NCI-H1092 treated with DMSO at 0.1 percent for 48 hours (cell line): ENCODE results near the gene CTDSPL.
A peak's percentile ranks its signal among the peaks of the same experiment; 100 is the strongest.

Experiments used
- DNase-seq: peaks from one replicate; lab custom pipeline; 2025; lab: John Stamatoyannopoulos, UW

Gene CTDSPL

GRCh38 chr3:37853691-37854413, 7.8 kb upstream of the CTDSPL start:
- DNase-seq = no peak

- DNase-seq = peak; percentile 63
Observed at GRCh38 chr3:37855363-37855970, 6.2 kb upstream of the CTDSPL start.

- DNase-seq = no peak
Observed at GRCh38 chr3:37856381-37856780, 5.3 kb upstream of the CTDSPL start.

DNA sequence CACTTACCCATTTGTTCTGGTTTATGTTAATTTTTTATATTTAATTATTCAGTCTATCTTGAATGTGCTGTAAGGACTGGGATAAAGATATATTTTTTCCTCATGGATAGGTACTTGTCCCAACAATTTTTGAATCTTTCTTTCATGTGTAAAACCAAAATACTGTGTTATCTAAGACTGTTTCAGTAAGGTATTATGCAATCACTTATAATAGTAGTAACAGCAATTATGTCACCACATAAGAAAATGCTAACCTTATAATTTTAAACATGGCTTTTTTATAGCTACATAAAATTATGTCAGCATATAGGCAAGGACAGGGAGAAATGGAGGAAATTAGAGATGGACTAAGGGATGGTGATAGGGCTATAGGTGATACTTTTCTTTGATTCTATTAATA, 2.9 kb upstream of the CTDSPL start:
- no peak for DNase-seq

DNA sequence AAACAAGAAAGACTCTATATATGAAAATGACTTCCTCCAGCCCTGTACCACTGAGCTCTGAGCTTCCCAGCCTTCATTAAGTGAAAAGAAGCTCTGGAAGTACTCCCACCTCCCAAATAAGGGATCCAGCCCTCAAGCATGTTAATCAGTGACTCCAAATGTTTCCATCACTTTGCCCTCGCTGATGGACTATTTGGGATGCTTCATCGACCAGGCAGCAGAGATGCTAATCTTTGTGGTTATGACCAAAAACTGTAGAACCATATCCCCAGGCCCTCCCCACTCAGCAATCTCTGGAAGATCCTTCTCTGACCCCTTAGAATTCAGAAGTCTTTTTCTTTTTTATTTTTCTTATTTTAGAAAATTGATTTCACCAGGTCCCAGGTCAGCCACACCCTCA, 2.3 kb upstream of the CTDSPL start:
- no peak for DNase-seq

DNA sequence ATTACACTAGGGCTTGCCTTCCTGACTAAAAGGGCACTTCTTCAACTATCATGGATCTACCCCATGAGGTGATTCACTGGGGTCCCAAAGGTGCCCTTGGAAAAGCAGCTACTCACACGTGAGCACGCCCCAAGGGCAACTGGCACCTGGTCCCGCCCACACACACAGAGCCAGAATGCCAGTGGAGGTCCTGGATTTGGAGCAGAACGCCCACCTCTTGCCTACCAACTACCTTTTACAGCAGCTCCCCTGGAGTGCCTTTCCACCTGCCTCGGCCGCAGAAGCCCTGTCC, 1.8 kb upstream of the CTDSPL start:
- DNase-seq = no peak

DNA sequence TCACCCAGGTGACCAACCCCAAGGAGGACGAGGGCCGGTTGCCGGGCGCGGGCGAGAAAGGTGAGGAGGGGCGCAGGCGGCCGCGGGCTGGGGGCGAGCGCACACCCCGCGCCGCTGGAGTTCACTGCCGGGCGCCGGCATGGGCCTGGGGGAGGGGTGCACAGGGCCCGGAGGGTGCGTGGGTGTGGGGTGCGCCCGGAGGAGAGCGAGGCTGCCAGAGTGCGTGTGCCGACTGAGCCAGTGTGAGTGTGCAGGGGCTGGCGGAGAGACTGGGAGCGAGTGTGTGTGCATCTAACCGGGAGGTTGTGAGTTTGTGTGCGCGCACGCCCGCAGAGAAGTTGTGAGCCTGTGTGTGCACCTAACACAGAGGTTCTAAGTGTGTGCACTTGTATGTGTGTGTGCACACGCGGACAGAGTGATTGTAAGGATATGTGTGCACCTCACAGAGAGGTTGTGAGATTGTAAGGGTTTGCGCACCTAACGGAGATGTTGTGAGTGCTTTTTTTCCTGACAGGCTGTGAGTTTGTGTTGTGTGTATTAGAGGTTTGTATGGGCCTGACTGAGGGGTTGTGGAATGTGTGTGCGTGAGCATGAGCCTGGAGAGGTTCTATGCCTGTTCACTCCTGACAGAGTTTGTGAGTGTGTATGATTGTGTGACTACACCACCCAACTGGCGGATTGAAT, 681 bp downstream of the CTDSPL start:
- DNase-seq = no peak

- DNase-seq = no peak
Observed at GRCh38 chr3:37862903-37863815, 1.5 kb downstream of the CTDSPL start.

DNA sequence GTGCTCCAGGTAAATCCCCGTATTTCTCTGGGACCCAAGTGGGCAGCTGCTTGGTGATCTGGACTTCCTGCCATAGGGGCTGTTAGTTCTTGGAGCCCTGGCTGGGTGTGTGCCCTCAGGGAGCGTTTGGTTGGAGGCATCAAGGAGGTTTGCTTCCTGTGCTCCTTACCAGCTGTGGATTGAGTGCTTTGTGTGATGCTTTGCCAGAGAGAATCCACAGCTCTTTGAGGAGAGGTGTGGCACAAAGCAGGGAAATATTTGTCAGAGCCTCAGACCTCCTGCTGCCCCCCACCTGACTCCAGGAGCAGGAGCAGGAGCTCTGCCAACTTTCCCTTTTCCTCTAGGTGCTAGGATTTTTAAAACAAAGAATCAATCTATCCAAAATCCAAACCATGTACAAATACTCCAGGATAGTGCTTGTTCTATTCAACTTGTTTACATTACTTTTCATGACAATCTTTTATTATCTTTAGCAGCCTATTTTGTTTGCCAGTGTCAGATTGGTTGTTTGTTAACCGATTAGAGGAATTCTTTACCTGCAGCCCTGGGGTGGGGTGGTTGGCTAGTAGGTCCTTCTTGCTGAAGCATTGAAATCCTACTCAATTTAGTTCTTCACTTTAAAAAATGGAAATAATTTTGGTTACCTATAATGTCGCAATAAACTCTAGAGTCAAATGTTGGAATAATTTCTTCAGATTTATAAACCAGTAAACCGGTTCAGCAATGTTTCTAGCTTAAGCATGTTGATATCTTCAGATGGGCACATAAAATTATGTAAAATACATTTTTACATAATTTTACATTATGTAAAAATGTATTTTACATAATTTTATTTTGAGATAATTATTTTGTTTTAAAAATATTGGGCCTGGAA, 2.5 kb downstream of the CTDSPL start:
- DNase-seq = no peak

DNA sequence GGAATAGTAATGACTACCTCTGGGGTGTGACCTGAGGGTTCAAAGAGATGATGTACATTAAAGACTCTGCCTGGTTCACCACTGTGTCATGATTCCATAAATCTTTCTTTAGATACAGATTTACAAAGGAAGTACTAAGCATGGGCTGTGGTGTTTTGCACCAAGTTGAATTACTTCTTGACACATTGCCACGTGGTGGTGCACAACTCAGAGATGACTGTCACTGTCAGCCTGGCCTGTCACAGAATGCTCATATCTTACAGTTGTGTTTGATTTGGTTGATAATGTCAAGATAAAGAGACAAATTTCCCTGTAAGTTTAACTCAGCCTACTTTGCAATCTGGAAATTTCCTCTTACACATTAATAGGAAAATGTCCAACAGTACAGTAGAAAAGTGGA, 3.2 kb downstream of the CTDSPL start:
- no peak for DNase-seq

DNA sequence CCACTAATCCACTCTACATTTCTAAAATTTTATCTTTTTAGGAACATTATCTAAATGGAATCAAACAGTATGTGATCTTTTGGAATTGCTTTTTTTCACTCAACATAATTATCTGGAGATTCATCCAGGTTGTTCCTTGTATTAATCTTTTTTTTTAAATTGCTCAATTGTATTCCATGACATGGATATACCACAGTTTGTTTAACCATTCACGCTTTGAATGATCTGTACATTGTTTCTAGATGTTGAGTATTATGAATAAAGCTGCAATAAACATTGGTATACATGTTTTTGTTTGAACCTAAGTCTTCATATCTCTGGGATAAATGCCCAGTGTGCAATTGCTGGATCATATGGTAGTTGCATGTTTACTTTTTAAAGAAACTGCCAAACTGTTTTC, 5.5 kb downstream of the CTDSPL start:
- DNase-seq = no peak

GRCh38 chr3:37871858-37872257, 10.2 kb downstream of the CTDSPL start:
- no peak for DNase-seq

- no peak for DNase-seq
Observed at GRCh38 chr3:37872413-37873160, 10.9 kb downstream of the CTDSPL start.

GRCh38 chr3:37876279-37876678, 14.6 kb downstream of the CTDSPL start:
- no peak for DNase-seq

- no peak for DNase-seq
Observed at GRCh38 chr3:37882711-37883110, 21.0 kb downstream of the CTDSPL start.

DNA sequence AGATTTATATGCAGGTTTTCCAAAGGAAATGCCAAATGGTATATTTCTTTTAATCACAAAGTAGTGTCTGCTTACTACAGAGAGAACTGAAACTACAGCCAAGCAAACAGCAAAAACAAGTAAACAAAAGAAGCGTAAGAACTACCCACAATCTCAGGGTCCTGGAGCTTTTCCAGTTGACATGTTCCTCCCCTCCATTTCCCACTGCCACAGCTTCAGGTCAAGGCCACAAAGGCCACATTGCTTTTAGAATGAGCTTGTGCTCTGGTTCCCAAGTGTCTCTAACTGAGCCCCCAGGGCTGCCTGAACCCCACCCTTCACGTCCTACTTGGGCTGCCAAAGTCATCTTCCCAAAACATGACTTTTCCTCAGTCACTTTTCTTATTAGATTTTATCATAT, 24.1 kb downstream of the CTDSPL start:
- no peak for DNase-seq

GRCh38 chr3:37886395-37886794, 24.7 kb downstream of the CTDSPL start:
- no peak for DNase-seq

DNA sequence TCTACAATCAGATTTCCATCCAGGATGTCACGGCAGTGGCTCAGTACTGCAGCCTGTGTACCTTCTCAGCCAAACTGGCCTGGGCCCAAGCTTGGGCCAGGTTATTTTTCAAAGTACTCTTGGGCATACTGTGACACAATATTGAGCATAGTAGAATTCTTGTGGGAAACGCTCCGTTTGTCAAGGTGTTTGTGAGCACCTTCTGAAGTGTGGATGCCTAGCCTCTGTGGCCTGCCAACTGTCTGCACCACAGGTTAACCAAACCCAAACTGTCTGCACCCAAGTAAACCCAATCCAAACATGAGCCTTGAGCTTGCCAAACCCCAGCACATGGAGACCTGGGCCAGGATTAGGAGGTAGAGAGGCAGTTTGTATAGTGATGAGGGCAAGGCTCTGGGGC, 25.4 kb downstream of the CTDSPL start:
- no peak for DNase-seq

DNA sequence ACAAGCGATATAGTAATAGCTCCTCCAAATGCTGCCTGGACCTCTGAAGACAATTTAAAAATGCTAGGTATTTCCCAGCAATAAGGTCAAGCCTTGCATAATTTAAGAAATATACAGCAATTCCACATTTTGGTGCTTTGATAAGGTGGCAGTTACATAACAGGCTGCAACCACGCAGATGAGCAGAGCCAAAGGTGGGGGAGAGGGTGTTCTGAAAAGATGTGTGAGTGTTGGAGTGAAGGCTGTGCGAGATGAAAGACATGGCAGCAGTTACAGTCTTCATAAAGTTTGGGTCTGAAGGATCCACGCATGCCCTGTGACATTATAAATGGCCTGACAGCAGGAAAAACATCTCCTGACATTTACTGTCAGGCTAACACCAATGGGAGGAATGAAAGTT, 26.1 kb downstream of the CTDSPL start:
- DNase-seq = no peak

DNA sequence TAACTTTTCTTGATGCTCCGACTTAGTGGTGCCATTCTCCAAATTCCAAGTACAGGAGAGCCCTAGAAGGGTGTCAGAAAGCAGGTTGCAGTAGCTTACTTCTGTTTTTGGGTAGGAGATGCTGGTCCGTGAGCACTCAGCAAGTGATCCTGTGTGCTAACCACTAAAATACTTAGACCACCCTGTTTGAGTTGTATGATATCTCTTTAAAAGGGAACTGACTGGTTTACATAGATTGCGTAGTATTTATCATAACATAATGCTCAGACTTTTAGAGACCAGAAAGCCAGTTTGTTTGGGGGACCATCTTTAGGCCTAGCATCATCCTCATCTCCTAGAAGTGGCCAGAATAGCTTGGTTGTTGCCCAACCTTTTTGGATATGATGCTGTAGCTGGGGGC, 26.7 kb downstream of the CTDSPL start:
- no peak for DNase-seq

DNA sequence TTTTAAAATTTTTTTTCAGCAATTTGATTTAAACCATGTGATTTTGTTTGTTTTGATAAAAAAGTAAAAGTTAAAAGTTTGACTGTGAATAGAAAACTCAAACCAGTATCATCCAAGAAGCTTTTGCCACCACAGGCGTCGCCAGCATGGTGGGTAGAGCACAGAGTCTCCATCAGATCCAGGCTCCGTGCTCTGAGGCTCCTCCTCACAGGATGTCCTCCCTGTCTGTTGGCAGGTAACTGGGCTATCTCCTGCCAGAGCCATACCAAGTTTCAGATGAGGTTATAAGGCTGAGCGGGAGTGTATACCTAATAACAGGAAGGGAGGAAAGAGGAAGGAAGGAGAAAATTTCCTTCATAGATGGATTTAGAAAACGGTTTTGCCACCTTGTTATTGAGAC, 28.8 kb downstream of the CTDSPL start:
- DNase-seq = no peak
